Astrocyte of the cerebellum (primary cell): Measurements from ENCODE around the gene FXYD6.

Source experiments
- DNase-seq: peaks from one replicate; pipeline ENCODE4 v3.0.0-alpha.2; 2011; ENCODE audit warnings: low read depth
- H3K4me3 ChIP-seq: 2 replicates; pipeline ENCODE4 v1.5.1; 2011; ENCODE audit warnings: mild to moderate bottlenecking, low read depth, low read length, moderate library complexity
- in situ Hi-C: cut with HindIII; loops from 2 replicates; pipeline ENCODE4 v1.10.0; 2017; ENCODE audit warnings: low sequenced_read_pairs
- TF ChIP-seq, protein P1 (sequence below): IDR thresholded peaks from 2 replicates; pipeline ENCODE4 v1.5.1; 2012; ENCODE audit warnings: low read length, low read depth, moderate library complexity, mild to moderate bottlenecking; ENCODE audit errors: missing control alignments

The FXYD6 gene

GRCh38 chr11:117796456-117796871 lies 80.0 kb downstream of the FXYD6 start:
- in situ Hi-C loops, result no loop called here
- DNase-seq, result no peak
- H3K4me3 ChIP-seq, result no peak overlapping the region
- TF ChIP-seq, protein P1, sequence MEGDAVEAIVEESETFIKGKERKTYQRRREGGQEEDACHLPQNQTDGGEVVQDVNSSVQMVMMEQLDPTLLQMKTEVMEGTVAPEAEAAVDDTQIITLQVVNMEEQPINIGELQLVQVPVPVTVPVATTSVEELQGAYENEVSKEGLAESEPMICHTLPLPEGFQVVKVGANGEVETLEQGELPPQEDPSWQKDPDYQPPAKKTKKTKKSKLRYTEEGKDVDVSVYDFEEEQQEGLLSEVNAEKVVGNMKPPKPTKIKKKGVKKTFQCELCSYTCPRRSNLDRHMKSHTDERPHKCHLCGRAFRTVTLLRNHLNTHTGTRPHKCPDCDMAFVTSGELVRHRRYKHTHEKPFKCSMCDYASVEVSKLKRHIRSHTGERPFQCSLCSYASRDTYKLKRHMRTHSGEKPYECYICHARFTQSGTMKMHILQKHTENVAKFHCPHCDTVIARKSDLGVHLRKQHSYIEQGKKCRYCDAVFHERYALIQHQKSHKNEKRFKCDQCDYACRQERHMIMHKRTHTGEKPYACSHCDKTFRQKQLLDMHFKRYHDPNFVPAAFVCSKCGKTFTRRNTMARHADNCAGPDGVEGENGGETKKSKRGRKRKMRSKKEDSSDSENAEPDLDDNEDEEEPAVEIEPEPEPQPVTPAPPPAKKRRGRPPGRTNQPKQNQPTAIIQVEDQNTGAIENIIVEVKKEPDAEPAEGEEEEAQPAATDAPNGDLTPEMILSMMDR, result no peak

- in situ Hi-C loops, result no loop called here
- no peak for DNase-seq
- H3K4me3 ChIP-seq, result no peak overlapping the region
- TF ChIP-seq, protein P1, result no peak
Measured at GRCh38 chr11:117795638-117796455, 80.6 kb downstream of the FXYD6 start.

DNA sequence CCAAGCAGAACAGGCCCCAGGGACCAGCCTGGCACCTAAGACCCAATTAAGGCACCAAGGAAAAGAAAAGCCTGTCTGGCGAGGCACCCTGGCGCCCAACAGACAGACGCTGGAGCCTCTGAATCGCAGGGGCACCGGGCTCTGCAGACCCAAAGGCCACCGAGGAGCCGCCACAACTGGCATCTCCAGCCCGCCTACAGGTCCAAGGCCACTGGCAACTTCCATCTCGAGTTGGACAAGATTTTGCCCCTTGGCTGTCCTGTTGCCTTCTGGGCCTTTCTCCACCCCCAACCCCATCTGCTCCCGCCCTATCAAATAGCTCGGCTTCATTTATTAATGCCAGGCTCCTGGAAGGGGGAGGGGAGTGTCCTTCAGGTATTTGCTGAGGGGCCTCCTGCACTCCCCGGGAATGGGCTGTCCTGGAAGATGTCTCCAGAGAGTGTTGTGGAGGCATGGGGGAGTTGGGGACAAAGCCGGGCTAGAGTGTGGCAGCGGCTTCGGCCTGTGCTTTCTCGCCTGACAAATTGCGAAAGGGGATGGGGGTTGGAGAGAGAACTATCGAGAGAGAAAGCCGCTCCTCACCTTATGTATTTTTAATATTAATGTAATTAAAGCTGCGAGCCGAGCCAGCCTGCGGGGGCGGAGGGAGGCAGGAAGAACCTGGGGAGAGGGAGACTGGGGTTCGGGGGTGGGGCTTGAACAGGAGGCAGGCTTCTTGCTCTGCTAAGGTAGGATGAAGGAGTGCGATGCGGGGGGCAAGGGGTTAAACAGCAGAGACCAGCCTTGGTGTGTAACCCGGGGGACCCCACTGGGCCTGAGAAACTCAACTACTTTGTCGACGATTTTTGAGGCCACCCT lies 81.5 kb downstream of the FXYD6 start:
- in situ Hi-C loops, result no loop called here
- H3K4me3 ChIP-seq, result no peak overlapping the region
- DNase-seq, result no peak

DNA sequence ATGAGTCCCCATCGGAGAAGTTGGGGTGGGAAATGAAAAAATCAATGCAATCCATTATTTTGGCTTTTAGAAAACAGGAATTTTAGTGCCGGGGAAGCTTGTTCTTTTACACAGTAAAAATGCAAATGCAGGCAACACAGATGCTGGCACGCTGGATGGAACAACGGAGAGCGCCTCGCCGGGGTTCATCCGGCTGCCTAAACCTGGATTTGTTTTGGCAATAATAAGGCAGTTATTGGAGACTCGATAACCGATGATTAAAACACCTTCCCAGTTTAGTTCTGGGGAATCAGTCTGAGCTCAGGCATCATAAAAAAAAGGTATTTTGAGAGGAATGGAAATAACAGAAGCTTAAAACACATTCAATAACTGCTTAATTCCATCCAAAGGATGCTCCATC lies 82.3 kb downstream of the FXYD6 start:
- no peak overlapping the region for H3K4me3 ChIP-seq
- in situ Hi-C loops, result no loop called here
- TF ChIP-seq, protein P1, result no peak
- DNase-seq, result no peak

More for the DNA sequence above, 81.5 kb downstream of the FXYD6 start:
- TF ChIP-seq, protein P1, result no peak

DNA sequence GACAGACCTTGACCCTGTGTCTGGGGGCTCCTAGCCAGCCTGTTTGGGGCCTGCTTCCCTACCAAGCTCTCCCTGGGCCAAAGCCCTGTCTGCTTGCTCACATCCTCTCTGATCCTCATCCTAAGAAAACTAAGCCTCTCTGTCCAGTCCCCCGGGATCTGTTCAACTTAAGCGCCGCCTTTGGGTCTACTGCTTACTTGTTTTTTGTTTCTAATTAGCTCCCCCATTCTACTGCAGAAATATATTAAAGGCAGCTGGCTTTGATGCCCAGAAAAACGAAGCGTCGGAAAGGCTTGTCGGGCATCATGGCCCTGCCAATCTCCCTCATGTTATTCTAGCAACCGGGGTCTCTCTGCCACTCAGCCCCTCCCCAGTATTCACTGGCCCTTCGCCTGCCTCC lies 82.9 kb downstream of the FXYD6 start:
- DNase-seq, result no peak
- TF ChIP-seq, protein P1, result no peak
- no peak overlapping the region for H3K4me3 ChIP-seq
- in situ Hi-C loops, result no loop called here

- TF ChIP-seq, protein P1, result no peak
- H3K4me3 ChIP-seq, result no peak overlapping the region
- no peak for DNase-seq
- in situ Hi-C loops, result no loop called here
Measured at GRCh38 chr11:117792992-117793391, 83.5 kb downstream of the FXYD6 start.
